ENCODE data around the gene GRID1.

GRCh38 chr10:85602306-85602705, 764.3 kb downstream of the GRID1 start:
- no peak for TF ChIP-seq EZH2 (IDR thresholded peaks at IDR 0.05; ENCODE audit: low read length)
- no peak for TF ChIP-seq CTCF (optimal IDR thresholded peaks at IDR 0.05 in 1 of 3, IDR thresholded peaks at IDR 0.05 in 1 of 3, conservative IDR thresholded peaks at IDR 0.05 in 1 of 3; ENCODE audit: extremely low read depth in 1 of 3, insufficient read depth in 2 of 3, low read length in 3 of 3)
